Esophagus muscularis mucosa (tissue), 4 donors: ENCODE data around the gene C5orf15.

ENCODE experiments used
- EP300 ChIP-seq: sonication (generic); formaldehyde crosslinking; IDR thresholded peaks from one replicate; pipeline ENCODE4 v1.6.1; 2017; ENCODE audit warnings: antibody characterized with exemption
- POLR2A ChIP-seq: fragments of 450-650 bp; IDR thresholded peaks from one replicate; pipeline ENCODE4 v1.6.1; 2017; ENCODE audit warnings: antibody characterized with exemption, moderate library complexity, mild to moderate bottlenecking, low read depth
- POLR2AphosphoS5 ChIP-seq, 2 donors: sonication (generic); formaldehyde crosslinking; IDR thresholded peaks; one replicate each; pipeline ENCODE4 v1.6.1; 2017; ENCODE audit warnings: antibody characterized with exemption in 2 of 2
- TF ChIP-seq, protein P1 (sequence below), 3 experiments: fragments of 200-600 bp in 2 of 3; fragments of 450-650 bp in 1 of 3; sonication (generic) in 2 of 3; IDR thresholded peaks; one replicate each; pipeline ENCODE4 v1.5.1; 2017 to 2019; ENCODE audit warnings: antibody characterized with exemption in 3 of 3, mild to moderate bottlenecking in 2 of 3, moderate library complexity in 1 of 3

- TF ChIP-seq, protein P1, sequence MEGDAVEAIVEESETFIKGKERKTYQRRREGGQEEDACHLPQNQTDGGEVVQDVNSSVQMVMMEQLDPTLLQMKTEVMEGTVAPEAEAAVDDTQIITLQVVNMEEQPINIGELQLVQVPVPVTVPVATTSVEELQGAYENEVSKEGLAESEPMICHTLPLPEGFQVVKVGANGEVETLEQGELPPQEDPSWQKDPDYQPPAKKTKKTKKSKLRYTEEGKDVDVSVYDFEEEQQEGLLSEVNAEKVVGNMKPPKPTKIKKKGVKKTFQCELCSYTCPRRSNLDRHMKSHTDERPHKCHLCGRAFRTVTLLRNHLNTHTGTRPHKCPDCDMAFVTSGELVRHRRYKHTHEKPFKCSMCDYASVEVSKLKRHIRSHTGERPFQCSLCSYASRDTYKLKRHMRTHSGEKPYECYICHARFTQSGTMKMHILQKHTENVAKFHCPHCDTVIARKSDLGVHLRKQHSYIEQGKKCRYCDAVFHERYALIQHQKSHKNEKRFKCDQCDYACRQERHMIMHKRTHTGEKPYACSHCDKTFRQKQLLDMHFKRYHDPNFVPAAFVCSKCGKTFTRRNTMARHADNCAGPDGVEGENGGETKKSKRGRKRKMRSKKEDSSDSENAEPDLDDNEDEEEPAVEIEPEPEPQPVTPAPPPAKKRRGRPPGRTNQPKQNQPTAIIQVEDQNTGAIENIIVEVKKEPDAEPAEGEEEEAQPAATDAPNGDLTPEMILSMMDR (IDR thresholded peaks at IDR 0.05): no peak
- TF ChIP-seq POLR2AphosphoS5 (IDR thresholded peaks at IDR 0.05) (no peak), EP300 (no peak), POLR2A (no peak)
These were observed 49.7 kb downstream of the C5orf15 start for GRCh38 chr5:133918731-133919130.
